AG08396 (cell line): Measurements from ENCODE around the gene RNF103.
"Not testable (repeated sequence)": the region's sequence is repeated elsewhere in the genome, so short reads cannot be mapped to it uniquely, and the experiment has no call there.

Experiments
- DNase-seq: peaks from one replicate; pipeline ENCODE4 v3.0.0; 2012; ENCODE audit warnings: low spot score, mixed read lengths

The RNF103 gene

GRCh38 chr2:86623494-86624266 is at the start of gene RNF103:
Gene RNF103, minus strand, starts transcription at chr2:86623865. Its CDS starts 979 bp downstream, at chr2:86622886.
- peak; percentile 94 for DNase-seq

DNA sequence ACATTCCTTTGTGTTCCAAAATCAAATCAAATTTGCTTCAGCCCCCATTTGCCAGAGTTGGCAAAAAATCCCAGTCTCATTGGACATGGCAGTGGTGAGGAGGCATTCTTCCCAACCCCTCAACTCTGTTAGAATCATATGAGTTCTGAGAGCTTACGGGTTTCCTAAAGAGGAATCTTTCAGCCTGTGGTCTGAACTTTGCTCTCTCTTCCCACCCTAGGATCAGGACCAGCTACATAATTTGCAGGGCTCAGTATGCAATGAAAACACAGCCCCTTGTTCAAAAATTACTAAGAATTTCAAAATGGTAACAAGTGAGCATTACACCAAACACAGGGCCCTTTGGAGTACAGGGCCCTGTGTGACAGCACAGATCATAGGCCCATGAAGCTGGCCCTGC is 49.3 kb upstream of the RNF103 start:
- DNase-seq: no peak

DNA sequence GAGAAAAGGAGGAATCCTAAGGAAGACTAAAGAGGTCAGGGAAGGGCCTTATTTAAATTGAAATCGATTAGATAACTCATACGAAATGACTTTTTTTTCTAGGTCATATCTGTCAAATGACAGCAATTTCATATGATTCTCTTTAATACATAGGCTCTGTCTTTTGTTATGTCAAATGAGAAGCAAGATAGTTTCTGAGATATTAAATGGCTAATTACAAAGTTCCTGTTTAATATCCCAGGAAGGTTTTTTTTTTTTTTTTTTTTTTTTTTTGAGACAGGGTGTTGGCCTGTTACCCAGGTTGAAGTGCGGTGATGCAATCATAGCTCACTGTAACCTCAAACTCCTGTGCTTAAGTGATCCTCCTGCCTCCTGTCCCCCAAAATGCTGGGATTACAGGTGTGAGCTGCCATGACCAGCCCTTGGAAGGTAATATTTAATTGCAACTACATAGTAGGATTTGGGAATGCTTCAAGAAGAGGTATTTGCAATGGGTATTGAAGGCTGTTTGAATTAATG is 48.4 kb upstream of the RNF103 start:
- DNase-seq: no peak

DNA sequence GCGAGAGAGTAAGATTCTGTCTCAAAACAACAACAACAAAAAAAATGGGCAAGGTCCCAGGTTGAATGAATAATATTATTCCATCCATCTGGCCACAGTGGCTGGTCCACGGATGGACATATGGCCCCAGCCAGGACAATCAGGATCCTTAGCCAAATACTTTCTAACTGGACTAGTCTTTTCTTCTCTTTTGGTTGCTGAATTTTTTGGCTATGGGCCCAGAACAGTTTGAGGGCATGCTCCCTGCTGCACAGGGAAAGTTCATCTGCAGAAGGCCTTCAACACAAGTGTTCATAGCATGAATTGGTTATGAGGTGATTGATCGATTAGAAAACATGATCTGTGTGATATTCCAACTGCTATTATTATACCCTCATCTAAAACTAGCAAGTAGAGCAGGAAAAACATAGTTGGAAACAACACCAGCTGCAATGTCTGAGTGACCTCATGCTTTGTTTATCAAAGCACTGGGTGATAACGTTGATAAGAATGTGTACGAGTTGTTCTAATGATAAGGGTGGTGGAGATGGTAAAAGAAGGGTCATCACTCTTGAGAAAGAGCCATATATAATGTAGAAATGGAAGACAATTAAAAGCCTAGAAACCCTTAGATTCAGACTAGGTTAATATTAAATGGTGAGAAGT is 47.8 kb upstream of the RNF103 start:
- DNase-seq: no peak

- DNase-seq: not testable (repeated sequence)
These were observed 45.7 kb upstream of the RNF103 start for GRCh38 chr2:86669323-86669722.

DNA sequence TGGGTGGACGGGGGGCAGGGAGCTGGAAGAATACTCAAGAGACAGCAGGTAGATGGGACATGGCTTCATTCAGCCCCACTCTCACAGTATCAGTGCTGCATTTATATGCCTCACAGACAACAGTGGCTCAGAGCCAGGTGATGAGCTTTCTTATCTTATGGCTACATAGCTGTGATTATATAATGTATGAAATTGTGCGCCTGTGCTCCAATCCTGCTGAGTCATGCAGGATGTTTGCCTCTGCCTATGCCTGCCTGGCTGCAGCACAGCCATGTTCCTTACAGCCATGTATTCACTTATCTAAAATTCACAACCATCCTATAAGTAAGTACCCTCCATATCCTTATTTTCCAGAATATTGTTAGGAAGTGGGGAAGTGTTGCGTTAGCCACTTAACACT is 37.7 kb upstream of the RNF103 start:
- DNase-seq: no peak

- DNase-seq: no peak
These were observed 26.5 kb upstream of the RNF103 start for GRCh38 chr2:86650188-86650587.

- DNase-seq: no peak
These were observed 25.7 kb upstream of the RNF103 start for GRCh38 chr2:86649119-86649947.

DNA sequence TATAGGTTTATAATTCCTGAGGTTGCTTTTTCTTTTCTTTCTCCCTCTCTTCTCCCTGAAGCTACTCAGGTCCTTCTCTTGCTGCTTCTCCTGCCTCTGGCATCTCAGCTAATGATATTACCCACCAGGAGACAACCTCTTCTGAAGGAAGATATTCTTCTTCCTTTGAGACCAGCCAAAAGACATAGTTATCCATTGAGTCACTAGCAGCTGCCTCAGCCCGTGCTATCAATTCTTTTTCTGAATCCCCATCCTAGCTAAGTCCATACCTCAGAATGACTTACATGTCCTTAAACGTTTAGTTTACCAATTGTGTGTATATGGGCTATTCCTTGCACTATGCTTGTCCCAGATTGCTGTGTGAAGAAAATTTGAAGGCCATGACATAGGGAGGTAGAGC is 25.0 kb upstream of the RNF103 start:
- no peak for DNase-seq

GRCh38 chr2:86646865-86647264 is 23.2 kb upstream of the RNF103 start:
- no peak for DNase-seq

DNA sequence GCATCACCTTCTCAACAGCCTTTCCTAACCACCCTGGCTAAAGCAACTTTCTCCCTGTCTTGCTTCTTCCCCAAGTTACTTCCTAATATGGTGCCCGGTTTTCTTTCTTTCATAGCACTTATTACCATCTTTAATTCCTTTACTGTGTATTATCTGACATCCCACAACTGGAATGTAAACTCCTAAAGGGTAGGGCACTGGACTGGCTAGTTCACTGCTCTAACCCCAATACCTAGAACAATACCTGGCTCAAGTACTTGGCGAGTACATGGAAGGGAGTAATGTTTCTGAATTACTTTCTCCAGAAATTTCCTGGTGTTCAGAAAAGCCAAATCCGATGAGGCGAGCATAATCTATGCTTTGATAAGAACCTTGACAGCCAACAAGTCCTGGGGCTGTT is 22.7 kb upstream of the RNF103 start:
- no peak for DNase-seq

DNA sequence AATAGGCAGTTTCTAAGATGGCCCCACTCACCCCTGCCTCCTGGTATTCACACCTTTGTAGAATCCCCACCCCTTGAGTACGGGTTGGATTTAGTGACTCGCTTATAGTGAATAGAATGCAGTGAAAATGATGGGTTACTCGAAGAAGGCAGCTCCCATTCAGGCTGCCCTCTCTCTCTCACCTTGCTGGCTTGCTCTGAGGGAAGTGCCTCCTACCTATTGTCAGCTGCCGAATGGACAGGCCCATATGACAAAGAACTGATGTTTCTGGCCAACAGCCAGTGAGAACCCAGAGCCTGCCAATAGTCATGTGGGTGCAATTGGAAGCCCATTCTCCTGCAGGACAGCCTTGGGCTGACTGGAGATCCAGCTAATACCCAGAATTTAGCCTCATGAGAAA is 22.1 kb upstream of the RNF103 start:
- DNase-seq: no peak

GRCh38 chr2:86638712-86639111 is 15.0 kb upstream of the RNF103 start:
- no peak for DNase-seq

GRCh38 chr2:86636842-86637241 is 13.2 kb upstream of the RNF103 start:
- DNase-seq: no peak

DNA sequence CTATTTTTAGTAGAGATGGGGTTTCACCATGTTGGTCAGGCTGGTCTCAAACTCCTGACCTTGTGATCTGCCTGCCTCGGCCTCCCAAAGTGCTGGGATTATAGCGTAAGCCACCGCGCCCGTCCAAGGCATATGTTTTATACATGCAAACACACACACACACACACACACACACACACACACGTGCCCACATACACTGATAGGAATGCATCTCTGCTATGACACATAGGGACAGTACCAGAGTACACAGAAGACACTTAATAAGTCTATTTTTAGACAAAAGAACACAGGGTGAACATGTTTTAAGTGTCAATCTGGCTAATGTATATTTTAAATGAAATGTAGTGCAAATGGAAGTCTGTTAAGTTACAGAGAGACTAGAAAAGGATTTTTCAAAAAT is 10.7 kb upstream of the RNF103 start:
- DNase-seq: no peak

GRCh38 chr2:86633155-86633651 is 9.5 kb upstream of the RNF103 start:
- no peak for DNase-seq

DNA sequence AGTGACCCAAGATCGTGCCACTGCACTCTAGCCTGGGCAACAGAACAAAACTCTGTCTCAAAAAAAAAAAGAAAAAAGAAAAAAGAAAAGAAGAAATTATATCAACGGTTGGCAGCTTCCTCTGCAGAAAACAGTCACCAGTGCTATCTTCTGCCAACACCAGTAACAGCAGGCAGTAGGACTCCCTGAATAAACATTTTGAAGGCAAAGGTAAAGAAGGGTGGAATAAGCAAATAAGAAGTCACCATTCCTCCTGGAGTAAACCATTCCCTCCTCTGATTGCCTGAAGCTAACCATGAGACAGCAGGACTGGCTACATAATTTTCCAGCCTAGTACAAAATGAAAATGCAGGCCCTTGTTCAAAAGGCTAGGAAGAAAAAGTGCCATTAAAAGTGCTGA is 9.0 kb upstream of the RNF103 start:
- DNase-seq: no peak

GRCh38 chr2:86631846-86632485 is 8.3 kb upstream of the RNF103 start:
- no peak for DNase-seq

- DNase-seq: no peak
These were observed 4.4 kb upstream of the RNF103 start for GRCh38 chr2:86628091-86628522.

GRCh38 chr2:86627550-86627949 is 3.9 kb upstream of the RNF103 start:
- no peak for DNase-seq

DNA sequence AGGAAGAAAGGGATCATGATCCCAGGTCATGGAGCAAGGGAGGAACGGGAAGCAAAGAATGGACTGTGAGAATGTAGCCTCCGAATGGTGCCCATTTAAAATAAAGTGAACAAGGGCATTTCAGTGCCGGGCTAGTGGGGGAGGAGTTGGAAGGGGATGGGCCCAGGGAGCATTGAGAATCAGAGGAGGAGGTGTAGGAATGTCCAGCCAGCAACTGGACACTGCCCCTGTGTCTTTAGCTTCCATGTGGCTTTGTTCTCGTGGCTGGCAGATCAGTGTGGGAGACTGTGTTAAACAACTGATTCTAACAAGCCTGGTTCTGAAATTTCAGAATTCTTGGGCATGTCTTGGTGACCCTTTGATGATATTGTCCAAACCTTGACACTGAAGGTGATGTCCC is 1.4 kb upstream of the RNF103 start:
- no peak for DNase-seq

DNA sequence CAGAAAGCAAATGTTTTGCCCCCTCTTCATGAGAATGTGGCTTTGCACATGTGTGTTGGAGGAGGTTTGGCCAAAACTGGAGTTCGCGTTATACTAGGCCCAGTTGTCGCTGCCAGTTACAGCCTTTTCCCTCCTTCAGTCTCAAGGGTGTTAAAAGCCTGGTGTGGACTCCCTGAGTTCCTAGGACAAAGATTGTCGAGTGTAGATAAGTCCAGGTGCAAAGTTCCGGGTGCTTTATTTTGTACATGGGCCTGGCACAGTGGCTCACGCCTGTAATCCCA is 542 bp upstream of the RNF103 start:
- no peak for DNase-seq
